Ovary (tissue), 3 donors: ENCODE results near the gene IQGAP2.

Source experiments
- POLR2A ChIP-seq: fragments of 450-650 bp; IDR thresholded peaks from one replicate; pipeline ENCODE4 v1.6.1; 2017; ENCODE audit warnings: antibody characterized with exemption, mild to moderate bottlenecking, moderate library complexity
- TF ChIP-seq, protein P1 (sequence below), 3 donors: fragments of 450-650 bp in 2 of 3; fragments of 200-600 bp in 1 of 3; IDR thresholded peaks; one replicate each; pipeline versions ENCODE4 v1.5.1 to v1.8.0; 2016 to 2022; ENCODE audit warnings: antibody characterized with exemption in 3 of 3, mild to moderate bottlenecking in 1 of 3
- donor health status: DM: no; HTN: no; CAD: no.

GRCh38 chr5:76608833-76609232 is 205.7 kb downstream of the IQGAP2 start:
- TF ChIP-seq, protein P1, sequence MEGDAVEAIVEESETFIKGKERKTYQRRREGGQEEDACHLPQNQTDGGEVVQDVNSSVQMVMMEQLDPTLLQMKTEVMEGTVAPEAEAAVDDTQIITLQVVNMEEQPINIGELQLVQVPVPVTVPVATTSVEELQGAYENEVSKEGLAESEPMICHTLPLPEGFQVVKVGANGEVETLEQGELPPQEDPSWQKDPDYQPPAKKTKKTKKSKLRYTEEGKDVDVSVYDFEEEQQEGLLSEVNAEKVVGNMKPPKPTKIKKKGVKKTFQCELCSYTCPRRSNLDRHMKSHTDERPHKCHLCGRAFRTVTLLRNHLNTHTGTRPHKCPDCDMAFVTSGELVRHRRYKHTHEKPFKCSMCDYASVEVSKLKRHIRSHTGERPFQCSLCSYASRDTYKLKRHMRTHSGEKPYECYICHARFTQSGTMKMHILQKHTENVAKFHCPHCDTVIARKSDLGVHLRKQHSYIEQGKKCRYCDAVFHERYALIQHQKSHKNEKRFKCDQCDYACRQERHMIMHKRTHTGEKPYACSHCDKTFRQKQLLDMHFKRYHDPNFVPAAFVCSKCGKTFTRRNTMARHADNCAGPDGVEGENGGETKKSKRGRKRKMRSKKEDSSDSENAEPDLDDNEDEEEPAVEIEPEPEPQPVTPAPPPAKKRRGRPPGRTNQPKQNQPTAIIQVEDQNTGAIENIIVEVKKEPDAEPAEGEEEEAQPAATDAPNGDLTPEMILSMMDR (IDR thresholded peaks at IDR 0.05) = no peak
- TF ChIP-seq POLR2A = no peak
